GM10266 (cell line): ENCODE results near the gene PTPN9.

ENCODE experiments used
- DNase-seq: peaks from one replicate; pipeline ENCODE4 v3.0.0; 2012; ENCODE audit errors: extremely low spot score
- TF ChIP-seq, protein P1 (sequence below): IDR thresholded peaks from 2 replicates; pipeline ENCODE4 v1.5.1; 2012; ENCODE audit warnings: mild to moderate bottlenecking, low read depth; ENCODE audit not compliant: control insufficient read depth, insufficient read depth; ENCODE audit errors: missing control alignments

The PTPN9 gene

DNA sequence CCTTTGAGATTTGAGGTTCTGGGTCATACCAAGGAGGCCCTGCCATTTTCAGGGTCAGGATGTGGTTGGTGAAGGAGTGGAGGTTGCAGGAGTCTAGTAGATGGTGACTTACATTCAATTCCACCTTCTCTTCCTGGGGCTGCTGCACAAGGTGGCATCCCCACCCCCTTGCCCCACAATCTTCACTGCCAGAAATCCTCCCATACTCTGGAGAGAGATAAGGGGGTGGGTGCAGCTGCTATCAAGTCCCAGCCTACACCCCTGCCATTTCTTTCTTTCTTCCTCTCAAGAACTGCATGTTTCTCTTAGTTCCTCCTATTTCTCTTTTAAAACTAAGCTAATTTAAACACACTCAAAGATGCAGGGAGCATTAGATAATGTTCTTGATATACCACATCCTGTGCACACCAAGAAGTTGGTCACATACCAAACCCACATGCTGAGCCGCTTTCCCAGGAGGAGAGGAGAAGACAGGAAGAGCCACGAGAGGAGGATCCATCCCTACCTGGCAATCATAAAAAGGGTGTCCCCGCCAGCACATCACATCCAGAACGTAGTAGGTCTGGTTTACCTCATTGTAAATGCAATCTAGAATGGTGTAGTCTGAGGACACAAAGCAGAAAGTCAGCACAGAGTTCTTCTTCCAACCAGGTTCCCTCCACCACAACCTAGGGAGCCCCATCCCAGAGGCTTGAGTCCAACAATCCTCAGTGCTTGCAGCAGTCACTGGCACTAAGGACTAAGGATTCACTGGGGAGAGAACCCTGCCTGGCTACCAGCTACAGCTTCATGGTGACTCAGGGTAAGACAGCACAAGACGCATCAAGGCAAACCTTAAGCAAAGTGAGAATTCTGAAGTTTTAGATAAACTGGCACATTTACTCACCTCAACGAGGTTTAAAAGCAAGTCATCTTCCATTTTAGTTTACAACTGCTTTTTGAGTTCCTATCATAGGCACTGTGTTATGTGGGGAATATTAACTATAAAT lies 27.9 kb upstream of the PTPN9 start:
- no peak for DNase-seq
- TF ChIP-seq, protein P1, sequence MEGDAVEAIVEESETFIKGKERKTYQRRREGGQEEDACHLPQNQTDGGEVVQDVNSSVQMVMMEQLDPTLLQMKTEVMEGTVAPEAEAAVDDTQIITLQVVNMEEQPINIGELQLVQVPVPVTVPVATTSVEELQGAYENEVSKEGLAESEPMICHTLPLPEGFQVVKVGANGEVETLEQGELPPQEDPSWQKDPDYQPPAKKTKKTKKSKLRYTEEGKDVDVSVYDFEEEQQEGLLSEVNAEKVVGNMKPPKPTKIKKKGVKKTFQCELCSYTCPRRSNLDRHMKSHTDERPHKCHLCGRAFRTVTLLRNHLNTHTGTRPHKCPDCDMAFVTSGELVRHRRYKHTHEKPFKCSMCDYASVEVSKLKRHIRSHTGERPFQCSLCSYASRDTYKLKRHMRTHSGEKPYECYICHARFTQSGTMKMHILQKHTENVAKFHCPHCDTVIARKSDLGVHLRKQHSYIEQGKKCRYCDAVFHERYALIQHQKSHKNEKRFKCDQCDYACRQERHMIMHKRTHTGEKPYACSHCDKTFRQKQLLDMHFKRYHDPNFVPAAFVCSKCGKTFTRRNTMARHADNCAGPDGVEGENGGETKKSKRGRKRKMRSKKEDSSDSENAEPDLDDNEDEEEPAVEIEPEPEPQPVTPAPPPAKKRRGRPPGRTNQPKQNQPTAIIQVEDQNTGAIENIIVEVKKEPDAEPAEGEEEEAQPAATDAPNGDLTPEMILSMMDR, result no peak

DNA sequence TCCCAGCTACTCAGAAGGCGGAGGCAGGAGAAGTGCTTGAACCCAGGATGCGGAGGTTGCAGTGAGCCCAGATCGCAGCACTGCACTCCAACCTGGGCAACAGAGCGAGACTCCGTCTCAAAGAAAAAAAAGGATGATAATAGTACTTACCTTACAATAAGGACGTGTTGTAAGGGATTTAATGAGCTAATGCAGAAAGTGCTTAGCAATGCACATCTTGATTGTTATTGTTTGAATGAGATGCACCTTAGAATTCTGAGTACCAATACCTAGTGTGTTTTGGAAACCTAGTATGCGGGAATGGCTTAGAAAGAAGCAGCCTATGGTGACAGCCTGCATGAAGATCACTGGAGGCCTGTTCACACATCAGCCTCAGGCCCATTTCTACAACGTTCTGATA lies 26.9 kb upstream of the PTPN9 start:
- TF ChIP-seq, protein P1, result no peak
- DNase-seq, result no peak

DNA sequence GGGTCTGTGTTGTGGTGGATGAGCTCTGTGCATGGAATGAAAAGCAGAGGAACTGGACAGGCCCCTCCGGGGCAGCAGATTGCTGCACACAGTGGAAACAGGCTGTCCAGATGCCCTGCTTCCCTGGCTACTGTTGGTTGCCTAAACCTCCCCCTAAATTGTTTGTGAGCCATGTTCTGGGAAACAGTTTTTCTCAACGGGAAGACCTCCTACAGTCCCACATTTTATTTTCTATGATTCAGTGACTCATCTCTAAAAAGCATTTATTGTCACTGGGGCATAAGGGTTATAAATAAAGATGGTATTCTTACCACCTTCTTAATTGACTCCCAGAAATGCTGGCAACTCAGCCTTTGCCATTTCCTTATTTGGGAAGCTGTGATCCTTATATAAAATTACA lies 20.3 kb upstream of the PTPN9 start:
- DNase-seq, result no peak
- TF ChIP-seq, protein P1, result no peak

DNA sequence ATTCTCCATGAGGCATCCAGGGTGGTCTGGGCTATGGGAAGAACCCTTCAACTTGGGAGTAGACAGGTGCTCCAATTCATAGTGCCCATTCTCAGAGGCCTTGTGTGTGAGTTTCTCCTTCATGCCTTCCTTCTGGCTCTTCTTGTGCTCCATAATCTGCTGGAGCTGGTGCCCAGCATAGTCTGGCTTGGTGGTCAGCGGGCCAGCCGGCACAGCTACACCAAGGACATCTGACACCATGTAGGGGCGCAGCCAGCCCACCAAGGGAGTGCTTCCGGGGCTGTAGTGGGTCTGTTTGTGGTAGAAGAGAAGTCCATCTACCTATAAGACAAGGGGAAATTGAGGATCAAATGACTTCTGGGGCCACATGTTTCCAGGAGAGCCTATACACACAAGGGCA lies 19.2 kb upstream of the PTPN9 start:
- TF ChIP-seq, protein P1, result no peak
- no peak for DNase-seq

DNA sequence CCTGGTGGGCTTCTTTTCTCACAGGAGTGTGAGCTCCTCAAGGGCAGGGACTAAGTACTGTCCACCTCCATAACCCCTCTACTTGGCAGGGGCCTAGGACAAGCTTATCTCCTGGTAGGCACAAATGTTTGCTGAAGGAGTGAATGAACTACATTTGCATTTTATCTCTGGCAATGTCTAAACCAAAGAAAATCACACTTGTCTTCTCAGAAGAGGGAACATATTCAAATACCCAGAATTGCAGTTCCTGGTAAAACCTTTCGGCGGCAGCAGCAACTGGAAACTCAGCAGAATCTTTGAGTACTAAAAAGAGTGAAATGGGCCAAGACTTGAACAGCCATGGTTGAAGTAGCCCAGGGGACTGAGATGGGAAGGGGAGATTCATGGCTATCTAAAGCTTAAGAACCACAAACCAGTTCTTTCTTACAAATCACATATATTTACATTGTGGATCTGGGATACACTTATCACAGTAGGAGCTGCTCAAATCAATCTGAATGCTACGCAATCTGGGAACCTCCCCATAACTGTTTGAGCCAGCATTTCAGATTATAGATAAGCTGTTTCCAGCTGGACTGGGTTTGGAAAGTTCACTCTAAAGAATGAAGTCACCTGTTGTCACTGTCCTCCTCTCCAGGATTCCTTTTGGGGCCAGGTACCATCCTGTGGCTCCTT lies 18.7 kb upstream of the PTPN9 start:
- no peak for DNase-seq
- TF ChIP-seq, protein P1, result peak; percentile 28

DNA sequence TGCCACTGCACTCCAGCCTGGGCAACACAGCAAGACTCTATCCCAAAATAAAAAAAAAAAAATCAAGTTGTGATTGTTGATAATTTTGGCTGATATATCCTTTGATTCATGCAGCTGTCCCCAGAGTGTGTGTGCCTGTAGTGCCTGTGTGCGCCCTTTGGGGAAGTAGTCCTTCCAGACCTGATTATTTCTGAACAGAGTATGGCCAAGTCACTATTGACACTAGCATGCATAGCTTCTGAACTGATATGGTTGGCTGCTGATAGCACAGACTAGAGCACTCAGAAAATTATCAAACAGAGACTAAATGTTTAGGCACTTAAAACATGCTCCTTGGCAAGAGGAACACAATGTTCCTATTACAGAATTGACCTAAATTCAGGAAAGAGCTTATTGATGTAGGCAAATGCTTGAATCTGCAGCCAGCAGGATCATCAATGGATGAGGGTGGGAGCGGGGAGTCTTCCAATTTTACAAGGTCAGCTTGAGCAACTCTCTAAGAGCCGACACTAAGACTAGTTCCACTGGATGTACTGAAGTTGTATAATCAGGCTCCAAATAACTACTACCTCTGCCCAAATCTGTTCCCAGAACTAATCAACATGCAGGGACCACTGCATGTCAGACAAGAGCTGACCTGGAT lies 17.7 kb upstream of the PTPN9 start:
- TF ChIP-seq, protein P1, result no peak
- DNase-seq, result no peak
